Karpas-422 (cell line): ENCODE data around the gene ST3GAL3. TPM values are rescaled to one million over a fixed set of nuclear protein-coding genes. Genes with fewer than 3 reads are reported as not detected.

Source experiments
- DNase-seq: peaks from one replicate; pipeline ENCODE4 v3.0.0-alpha.2; 2015
- H2AFZ ChIP-seq: fragments of 200-600 bp; sonication (generic); 2 replicates; pipeline ENCODE4 v1.6.1; 2014; ENCODE audit warnings: antibody characterized with exemption, low read length, mixed read lengths
- H3K27ac ChIP-seq: fragments of 200-600 bp; sonication (generic); 2 replicates; pipeline ENCODE4 v1.5.1; 2014; ENCODE audit warnings: mild to moderate bottlenecking, low read length, moderate library complexity
- H3K27me3 ChIP-seq: fragments of 200-600 bp; sonication (generic); 2 replicates; pipeline ENCODE4 v1.6.1; 2014; ENCODE audit warnings: low read length, mixed read lengths
- H3K36me3 ChIP-seq: fragments of 200-600 bp; sonication (generic); 2 replicates; pipeline ENCODE4 v1.6.1; 2014; ENCODE audit warnings: low read length, mixed read lengths; ENCODE audit not compliant: insufficient read depth
- H3K4me1 ChIP-seq: fragments of 200-600 bp; sonication (generic); 2 replicates; pipeline ENCODE4 v1.6.1; 2014; ENCODE audit warnings: mild to moderate bottlenecking, low read length, mixed read lengths
- H3K4me2 ChIP-seq: fragments of 200-600 bp; sonication (generic); 2 replicates; pipeline ENCODE4 v1.6.1; 2014; ENCODE audit warnings: low read length, low read depth, mild to moderate bottlenecking; ENCODE audit not compliant: poor library complexity, severe bottlenecking
- H3K4me3 ChIP-seq: fragments of 200-600 bp; sonication (generic); 2 replicates; pipeline ENCODE4 v1.5.1; 2014; ENCODE audit warnings: mild to moderate bottlenecking, antibody characterized with exemption, low read length, mixed read lengths
- H3K79me2 ChIP-seq: fragments of 200-600 bp; sonication (generic); 2 replicates; pipeline ENCODE4 v1.6.1; 2014; ENCODE audit warnings: mild to moderate bottlenecking, low read length, mixed read lengths
- H3K9ac ChIP-seq: fragments of 200-600 bp; sonication (generic); 2 replicates; pipeline ENCODE4 v1.6.0; 2014; ENCODE audit warnings: low read length
- H3K9me2 ChIP-seq: fragments of 200-600 bp; sonication (generic), shearing (Covaris generic); replicated peaks from 2 replicates; pipeline ENCODE4 v1.6.0; 2014; ENCODE audit warnings: mild to moderate bottlenecking, low read length, moderate library complexity; ENCODE audit not compliant: insufficient read depth
- H3K9me3 ChIP-seq: fragments of 300-700, 200-600 bp; sonication (generic); 2 replicates; pipeline ENCODE4 v1.6.1; 2014; ENCODE audit warnings: low read length, mixed read lengths
- H4K20me1 ChIP-seq: fragments of 200-600 bp; sonication (generic); 2 replicates; pipeline ENCODE4 v1.6.1; 2014; ENCODE audit warnings: mild to moderate bottlenecking, antibody characterized with exemption, low read length, low read depth; ENCODE audit not compliant: insufficient read depth
- total RNA-seq: library from RNA; depleted of rRNA; stranded (reverse); fragments of >200 nt; shearing (Covaris generic); gene quantifications from 2 replicates; pipeline ENCODE4 v1.2.3, GENCODE V29; 2014; ENCODE audit warnings: low replicate concordance

The ST3GAL3 gene
- total RNA-seq, 1 experiment from 2014 or later = 33.1 TPM

- H3K4me1 ChIP-seq = no peaks in the 10 kb centered on the region
- H3K36me3 ChIP-seq = no peaks in the 10 kb centered on the region
- H3K9me2 ChIP-seq = no peaks in the 10 kb centered on the region
- no peaks in the 10 kb centered on the region for H3K79me2 ChIP-seq
- H2AFZ ChIP-seq = no peak overlapping the region
- no peaks in the 10 kb centered on the region for H3K27me3 ChIP-seq
- no peaks in the 10 kb centered on the region for H4K20me1 ChIP-seq
- H3K9me3 ChIP-seq = no peaks in the 10 kb centered on the region
- no peak overlapping the region for H3K27ac ChIP-seq
- H3K4me2 ChIP-seq = no peak overlapping the region
- H3K4me3 ChIP-seq = no peak overlapping the region
- no peak for DNase-seq
- H3K9ac ChIP-seq = no peak overlapping the region
These were observed 185.7 kb downstream of the ST3GAL3 start for GRCh38 chr1:43893006-43893405.

- Histone ChIP-seq H3K36me3 (no peaks in the 10 kb centered on the region), H3K4me3 (no peak overlapping the region), H3K9me3 (no peaks in the 10 kb centered on the region), H3K9me2 (no peaks in the 10 kb centered on the region), H3K9ac (no peak overlapping the region), H3K4me2 (no peak overlapping the region), H3K4me1 (peaks cover 11% of the 10 kb centered on the region), H3K27ac (no peak overlapping the region), H3K27me3 (no peaks in the 10 kb centered on the region), H3K79me2 (no peaks in the 10 kb centered on the region), H4K20me1 (no peaks in the 10 kb centered on the region), H2AFZ (no peak overlapping the region)
- DNase-seq = no peak
These were observed 191.6 kb downstream of the ST3GAL3 start for GRCh38 chr1:43898981-43899380.

- Histone ChIP-seq H3K9me2 (no peaks in the 10 kb centered on the region), H3K36me3 (no peaks in the 10 kb centered on the region), H3K27ac (no peak overlapping the region), H3K9ac (no peak overlapping the region), H4K20me1 (no peaks in the 10 kb centered on the region), H3K4me1 (peaks cover 11% of the 10 kb centered on the region), H3K4me2 (no peak overlapping the region), H3K79me2 (no peaks in the 10 kb centered on the region), H3K27me3 (no peaks in the 10 kb centered on the region), H3K9me3 (no peaks in the 10 kb centered on the region), H3K4me3 (no peak overlapping the region), H2AFZ (no peak overlapping the region)
- DNase-seq = no peak
These were observed 193.1 kb downstream of the ST3GAL3 start for GRCh38 chr1:43900386-43900785.

- H2AFZ ChIP-seq = no peak overlapping the region
- H3K9me2 ChIP-seq = no peaks in the 10 kb centered on the region
- no peak overlapping the region for H3K9ac ChIP-seq
- H3K79me2 ChIP-seq = no peaks in the 10 kb centered on the region
- peaks cover 11% of the 10 kb centered on the region for H3K4me1 ChIP-seq
- no peaks in the 10 kb centered on the region for H4K20me1 ChIP-seq
- no peaks in the 10 kb centered on the region for H3K36me3 ChIP-seq
- H3K27me3 ChIP-seq = no peaks in the 10 kb centered on the region
- H3K4me3 ChIP-seq = no peak overlapping the region
- H3K4me2 ChIP-seq = no peak overlapping the region
- no peak for DNase-seq
- no peak overlapping the region for H3K27ac ChIP-seq
- H3K9me3 ChIP-seq = no peaks in the 10 kb centered on the region
These were observed 194.0 kb downstream of the ST3GAL3 start for GRCh38 chr1:43901196-43901961.

GRCh38 chr1:43902058-43902831 lies 194.9 kb downstream of the ST3GAL3 start:
- DNase-seq = no peak
- no peaks in the 10 kb centered on the region for H4K20me1 ChIP-seq
- H3K9me3 ChIP-seq = no peaks in the 10 kb centered on the region

GRCh38 chr1:43904660-43905551 lies 197.6 kb downstream of the ST3GAL3 start:
- Histone ChIP-seq H3K4me2 (no peak overlapping the region), H3K9ac (no peak overlapping the region), H3K27ac (no peak overlapping the region), H3K4me1 (peaks cover 11% of the 10 kb centered on the region), H3K9me2 (no peaks in the 10 kb centered on the region), H3K9me3 (no peaks in the 10 kb centered on the region), H2AFZ (no peak overlapping the region), H3K79me2 (no peaks in the 10 kb centered on the region), H3K27me3 (no peaks in the 10 kb centered on the region), H3K36me3 (no peaks in the 10 kb centered on the region), H4K20me1 (no peaks in the 10 kb centered on the region), H3K4me3 (no peak overlapping the region)
- no peak for DNase-seq

More at GRCh38 chr1:43902058-43902831, 194.9 kb downstream of the ST3GAL3 start:
- Histone ChIP-seq H3K9me2 (no peaks in the 10 kb centered on the region), H3K4me2 (no peak overlapping the region), H3K4me3 (no peak overlapping the region), H2AFZ (no peak overlapping the region), H3K9ac (no peak overlapping the region), H3K4me1 (peaks cover 11% of the 10 kb centered on the region), H3K36me3 (no peaks in the 10 kb centered on the region), H3K79me2 (no peaks in the 10 kb centered on the region), H3K27me3 (no peaks in the 10 kb centered on the region), H3K27ac (no peak overlapping the region)

- H3K4me1 ChIP-seq = peaks cover 2% of the 10 kb centered on the region; the same call in 1 of the 2 replicates
- no peak overlapping the region for H2AFZ ChIP-seq
- H4K20me1 ChIP-seq = no peaks in the 10 kb centered on the region
- H3K9me3 ChIP-seq = no peaks in the 10 kb centered on the region
- no peak overlapping the region for H3K9ac ChIP-seq
- H3K27ac ChIP-seq = no peak overlapping the region
- no peaks in the 10 kb centered on the region for H3K36me3 ChIP-seq
- no peaks in the 10 kb centered on the region for H3K9me2 ChIP-seq
- no peak overlapping the region for H3K4me2 ChIP-seq
- no peak overlapping the region for H3K4me3 ChIP-seq
- no peaks in the 10 kb centered on the region for H3K79me2 ChIP-seq
- H3K27me3 ChIP-seq = no peaks in the 10 kb centered on the region
- no peak for DNase-seq
These were observed 200.9 kb downstream of the ST3GAL3 start for GRCh38 chr1:43908226-43908625.

- Histone ChIP-seq H3K27me3 (no peaks in the 10 kb centered on the region), H3K79me2 (no peaks in the 10 kb centered on the region), H3K27ac (no peak overlapping the region), H3K9me3 (no peaks in the 10 kb centered on the region), H3K9ac (no peak overlapping the region), H3K4me3 (no peak overlapping the region), H2AFZ (no peak overlapping the region), H3K4me2 (no peak overlapping the region), H3K4me1 (no peaks in the 10 kb centered on the region), H3K36me3 (no peaks in the 10 kb centered on the region), H3K9me2 (no peaks in the 10 kb centered on the region), H4K20me1 (no peaks in the 10 kb centered on the region)
- DNase-seq = no peak
These were observed 201.5 kb downstream of the ST3GAL3 start for GRCh38 chr1:43908858-43909257.
